HK-2 (cell line): ENCODE measurements around the gene OLFM1.
"Not testable (repeated sequence)": the region's sequence is repeated elsewhere in the genome, so short reads cannot be mapped to it uniquely, and the experiment has no call there.

Source experiments
- DNase-seq: peaks from one replicate; pipeline ENCODE4 v3.0.0-alpha.2; 2018; ENCODE audit not compliant: unreplicated experiment

OLFM1 gene

DNA sequence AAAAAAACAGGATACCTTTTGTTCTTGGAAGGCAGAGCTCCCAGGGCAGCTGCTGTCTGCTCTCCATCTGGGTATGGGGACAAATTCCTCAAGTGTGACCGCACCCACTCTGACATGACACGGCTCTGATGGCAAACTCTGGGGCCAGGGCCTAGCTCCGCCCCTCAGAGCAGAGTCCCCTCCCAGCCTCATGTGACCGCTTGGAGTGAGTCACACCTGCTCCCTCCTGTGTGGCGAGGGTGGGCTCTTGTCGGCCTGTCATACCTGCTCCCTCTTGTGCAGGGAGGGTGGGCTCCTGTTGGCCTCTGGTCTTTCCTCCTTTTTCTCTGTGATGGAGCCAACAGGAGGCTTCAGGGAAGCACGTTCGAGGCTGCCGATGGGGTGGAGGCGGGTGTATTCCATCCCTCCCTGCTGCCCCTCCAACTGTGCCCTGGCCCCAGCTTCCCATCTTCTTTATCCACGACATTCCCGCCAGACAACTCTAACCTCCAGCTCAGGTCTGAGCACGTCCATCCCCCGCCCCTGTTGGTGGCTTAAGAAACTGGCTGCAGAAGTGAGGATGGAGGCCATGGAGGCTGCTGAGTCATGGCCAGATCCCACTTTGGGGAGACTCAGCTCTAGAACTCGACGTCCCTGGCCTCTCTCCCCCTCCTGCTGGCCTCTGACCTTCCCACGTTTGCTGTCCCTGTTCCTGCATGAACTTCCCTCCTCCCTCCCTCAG is 65.3 kb downstream of the OLFM1 start:
- DNase-seq: no peak

DNA sequence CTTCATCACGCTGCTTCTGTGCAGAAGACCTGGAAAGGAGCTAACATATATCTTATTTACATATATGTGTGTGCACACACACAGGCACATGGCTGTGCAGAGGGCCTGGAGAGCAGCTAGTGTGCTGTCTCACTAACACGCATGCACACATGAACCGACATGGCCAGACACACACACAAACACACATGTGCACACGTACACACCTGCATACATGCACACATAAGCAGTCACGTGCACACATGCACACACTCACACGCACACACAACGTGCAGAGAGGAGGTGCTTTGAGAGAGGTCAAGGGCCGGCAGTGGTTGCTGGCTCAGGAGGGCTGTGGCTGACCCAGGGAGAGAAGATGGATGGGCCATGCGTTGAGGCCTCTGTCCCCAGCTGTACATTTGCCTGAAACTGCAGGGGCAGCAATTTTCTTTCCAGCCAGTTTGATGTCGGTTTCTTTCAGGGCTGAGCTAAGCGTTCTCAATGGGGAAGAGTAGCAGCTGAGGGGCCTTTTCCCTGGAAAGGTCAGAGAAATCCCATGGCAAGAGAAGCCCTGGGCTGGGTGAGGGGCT is 66.7 kb downstream of the OLFM1 start:
- no peak for DNase-seq

DNA sequence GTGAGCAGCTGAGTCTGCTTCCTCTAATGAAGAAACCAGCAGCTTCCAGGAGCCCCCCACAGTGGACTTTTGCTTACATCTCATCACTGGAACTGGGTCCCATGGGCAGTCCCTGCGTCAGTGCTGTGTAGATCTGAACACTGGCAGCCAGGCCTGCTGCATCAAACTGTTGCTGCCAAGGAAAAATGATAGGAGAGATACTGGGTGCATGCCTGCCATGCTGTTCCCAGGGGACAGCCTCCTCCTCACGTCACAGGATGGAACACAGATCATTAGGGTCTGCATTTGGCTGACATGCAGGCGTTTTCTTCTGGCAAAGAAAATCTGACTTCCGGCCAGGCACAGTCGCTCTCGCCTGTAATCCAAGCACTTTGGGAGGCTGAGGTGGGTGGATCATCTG is 67.9 kb downstream of the OLFM1 start:
- no peak for DNase-seq

- DNase-seq: peak; percentile 45
These were observed 69.3 kb downstream of the OLFM1 start for GRCh38 chr9:135156525-135157510.

GRCh38 chr9:135157856-135158563 is 70.5 kb downstream of the OLFM1 start:
- DNase-seq: no peak

GRCh38 chr9:135158564-135158937 is 71.1 kb downstream of the OLFM1 start:
- DNase-seq: no peak

DNA sequence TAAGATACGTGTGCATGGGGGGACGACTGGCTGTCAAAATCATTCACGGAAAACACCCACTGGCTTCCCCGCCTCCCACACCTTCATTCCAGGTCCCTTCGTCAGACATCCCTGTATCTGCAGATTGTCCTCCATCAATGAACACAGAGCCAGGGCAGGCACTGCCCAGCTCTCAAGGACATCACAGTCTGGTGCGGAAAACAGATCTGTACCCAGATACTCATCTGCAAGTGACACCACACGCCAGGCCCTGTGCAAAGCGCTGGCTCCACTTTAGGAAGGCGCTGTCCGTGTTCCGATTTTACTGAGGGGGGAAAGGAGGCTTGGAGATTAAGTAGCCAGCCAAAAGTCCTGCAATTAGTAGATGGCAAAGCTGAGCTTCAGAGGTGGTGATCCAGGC is 72.3 kb downstream of the OLFM1 start:
- no peak for DNase-seq

DNA sequence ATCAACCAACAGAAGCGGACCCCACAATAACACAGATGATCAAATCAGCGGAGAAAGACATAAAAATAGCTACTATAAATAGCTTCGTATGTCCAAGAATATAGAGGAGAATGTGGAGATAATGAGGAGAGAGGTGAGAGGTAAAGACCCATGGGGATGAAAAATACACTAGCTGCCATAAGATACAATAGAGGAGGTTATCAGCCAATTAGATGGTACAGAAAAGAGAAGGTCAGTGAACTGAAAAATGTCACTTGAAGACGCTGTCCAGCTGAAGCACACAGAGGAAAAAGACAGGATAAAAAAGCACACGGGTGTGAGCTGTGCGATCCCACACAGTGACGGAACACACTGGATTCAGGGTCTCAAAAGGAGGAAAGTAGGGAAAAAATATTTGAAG is 73.4 kb downstream of the OLFM1 start:
- no peak for DNase-seq

DNA sequence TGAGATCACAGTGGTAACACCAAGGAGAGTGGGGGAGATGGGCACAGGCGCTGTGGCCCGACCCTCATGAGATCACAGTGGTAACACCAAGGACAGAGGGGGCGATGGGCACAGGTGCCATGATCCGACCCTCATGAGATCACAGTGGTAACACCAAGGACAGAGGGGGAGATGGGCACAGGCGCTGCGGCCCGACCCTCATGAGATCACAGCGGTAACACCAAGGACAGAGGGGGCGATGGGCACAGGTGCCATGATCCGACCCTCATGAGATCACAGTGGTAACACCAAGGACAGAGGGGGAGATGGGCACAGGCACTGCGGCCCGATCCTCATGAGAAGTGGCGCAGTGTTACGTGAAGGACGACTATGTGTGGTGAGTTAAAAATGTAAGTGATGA is 75.1 kb downstream of the OLFM1 start:
- not testable (repeated sequence) for DNase-seq

GRCh38 chr9:135163023-135163780 is 75.7 kb downstream of the OLFM1 start:
- no peak for DNase-seq

DNA sequence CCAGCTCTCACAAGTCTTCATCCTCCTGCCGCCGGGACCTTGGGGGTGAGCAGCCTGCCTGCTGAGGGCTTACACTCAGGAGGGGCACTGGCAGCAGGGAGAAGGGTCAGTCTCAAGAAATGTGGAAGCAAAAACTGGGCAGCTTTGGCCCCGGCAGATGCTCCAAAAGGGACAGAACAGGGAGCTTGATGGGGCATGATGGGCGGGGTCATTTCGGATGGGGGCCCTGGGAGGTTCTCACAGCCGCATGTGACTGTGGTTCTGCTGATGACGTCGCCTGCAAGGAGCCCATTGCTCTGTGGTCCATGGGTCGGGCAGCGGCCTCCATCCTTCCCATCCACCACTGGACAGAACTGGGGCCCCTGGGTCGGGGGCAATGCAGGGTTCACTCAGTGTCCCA is 76.6 kb downstream of the OLFM1 start:
- no peak for DNase-seq

GRCh38 chr9:135165003-135165711 is 77.7 kb downstream of the OLFM1 start:
- DNase-seq: no peak

DNA sequence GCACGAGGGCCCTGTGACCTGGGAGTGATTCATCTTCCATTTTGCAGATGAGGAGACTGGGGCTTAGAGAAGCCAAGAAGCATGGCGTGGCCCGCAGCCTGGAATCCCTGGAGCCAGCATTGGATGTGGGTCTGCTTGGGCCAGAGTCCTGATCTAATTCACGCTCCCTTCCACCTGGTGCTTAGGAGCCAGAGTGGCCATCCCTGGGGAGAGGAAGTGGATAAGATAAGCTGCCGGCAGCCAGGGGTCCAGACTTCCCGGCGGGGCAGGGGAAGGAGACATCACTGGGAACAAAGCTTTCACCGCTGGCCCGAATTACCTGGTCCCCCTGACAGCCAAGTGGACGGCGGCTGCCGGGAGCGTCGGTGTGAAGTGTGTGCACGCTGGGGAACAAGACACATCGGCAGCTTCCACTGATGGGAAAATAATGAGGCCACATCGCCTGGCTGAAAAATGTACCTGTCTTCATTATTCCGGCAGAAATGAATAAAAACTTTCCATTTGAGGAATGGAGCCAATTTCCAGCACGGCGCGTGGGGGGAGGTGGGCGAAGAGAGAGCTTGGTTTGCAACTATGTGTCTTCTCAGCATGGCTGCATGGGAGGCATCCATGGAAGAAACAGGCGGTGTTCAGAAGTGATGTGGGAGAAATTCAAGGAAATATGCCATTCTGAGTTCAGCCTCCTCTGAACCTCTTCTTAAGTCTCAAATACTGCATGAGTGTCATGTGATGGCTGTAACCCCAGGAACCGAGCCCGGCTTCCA is 78.5 kb downstream of the OLFM1 start:
- no peak for DNase-seq

DNA sequence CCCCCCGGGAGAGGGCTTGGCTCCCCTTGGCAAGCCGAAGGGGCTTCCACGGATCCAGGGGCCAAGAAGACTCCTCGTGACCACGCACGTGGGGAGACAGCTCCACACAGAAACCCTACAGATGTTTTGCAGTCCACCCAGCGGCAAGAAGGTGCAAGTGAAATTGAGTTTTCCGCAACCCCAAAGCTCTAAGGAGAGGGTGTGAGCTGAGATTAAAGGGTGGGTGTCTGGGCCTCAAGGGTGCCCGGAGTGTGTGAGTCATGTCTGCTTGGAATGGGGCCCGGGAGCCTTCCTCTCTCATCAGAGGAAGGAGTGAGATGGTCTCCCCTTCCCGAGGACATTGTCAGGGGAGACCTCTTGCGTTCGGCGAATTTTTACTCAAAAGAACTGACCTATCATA is 79.1 kb downstream of the OLFM1 start:
- no peak for DNase-seq

DNA sequence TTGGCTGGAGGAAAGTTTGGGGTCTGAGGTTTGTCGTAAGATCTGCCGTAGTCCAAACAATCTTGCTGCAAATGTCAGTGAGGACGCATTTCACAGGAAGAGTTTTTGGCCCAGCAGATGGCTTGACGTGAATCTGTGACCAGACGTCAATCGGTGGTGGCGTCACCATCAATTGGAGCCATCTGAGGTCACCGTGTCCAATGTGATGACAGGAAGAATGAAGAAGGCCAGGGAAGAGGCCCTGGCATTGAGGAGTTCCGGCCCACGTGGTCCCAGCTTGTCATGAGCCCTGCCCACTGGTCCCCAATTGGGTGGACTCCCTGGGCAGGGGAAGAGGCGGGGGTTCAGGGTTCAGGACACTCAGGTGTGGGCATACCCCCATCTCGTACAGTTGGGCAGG is 79.9 kb downstream of the OLFM1 start:
- no peak for DNase-seq

- no peak for DNase-seq
These were observed 80.6 kb downstream of the OLFM1 start for GRCh38 chr9:135167849-135168655.

- DNase-seq: no peak
These were observed 82.3 kb downstream of the OLFM1 start for GRCh38 chr9:135169709-135170226.

- DNase-seq: no peak
These were observed 83.1 kb downstream of the OLFM1 start for GRCh38 chr9:135170535-135170934.
